Activated naive CD8-positive, alpha-beta T cell treated with anti-CD3 and anti-CD28 coated beads for 36 hours (primary cell): Measurements from ENCODE around the gene MRPS30. TPM values are rescaled to one million over a fixed set of nuclear protein-coding genes. Genes with fewer than 3 reads are reported as not detected.
"Not testable (repeated sequence)": the region's sequence is repeated elsewhere in the genome, so short reads cannot be mapped to it uniquely, and the experiment has no call there.

ENCODE experiments used
- DNase-seq: peaks from one replicate; pipeline ENCODE4 v3.0.0; 2021
- H3K27ac Mint-ChIP-seq: one replicate; pipeline ENCODE4 v1.8.0; 2022; ENCODE audit warnings: mild to moderate bottlenecking, moderate library complexity, mixed read lengths
- H3K27me3 Mint-ChIP-seq: one replicate; pipeline ENCODE4 v1.8.0; 2022; ENCODE audit warnings: mild to moderate bottlenecking, mixed read lengths
- H3K36me3 Mint-ChIP-seq: one replicate; pipeline ENCODE4 v1.8.0; 2021; ENCODE audit warnings: mild to moderate bottlenecking, mixed read lengths
- H3K4me1 Mint-ChIP-seq: one replicate; pipeline ENCODE4 v1.8.0; 2021; ENCODE audit warnings: mixed read lengths
- H3K4me3 Mint-ChIP-seq: one replicate; pipeline ENCODE4 v1.8.0; 2022; ENCODE audit warnings: mild to moderate bottlenecking, moderate library complexity, mixed read lengths
- H3K9me3 Mint-ChIP-seq: one replicate; pipeline ENCODE4 v1.8.0; 2022; ENCODE audit warnings: mixed read lengths
- total RNA-seq, 2 experiments: library from RNA; stranded (reverse); gene quantifications; one replicate each; pipeline ENCODE4 v1.2.3, GENCODE V29; 2021

Gene MRPS30
- total RNA-seq, 2 experiments from 2014 or later: 72.3 to 76.1 TPM

DNA sequence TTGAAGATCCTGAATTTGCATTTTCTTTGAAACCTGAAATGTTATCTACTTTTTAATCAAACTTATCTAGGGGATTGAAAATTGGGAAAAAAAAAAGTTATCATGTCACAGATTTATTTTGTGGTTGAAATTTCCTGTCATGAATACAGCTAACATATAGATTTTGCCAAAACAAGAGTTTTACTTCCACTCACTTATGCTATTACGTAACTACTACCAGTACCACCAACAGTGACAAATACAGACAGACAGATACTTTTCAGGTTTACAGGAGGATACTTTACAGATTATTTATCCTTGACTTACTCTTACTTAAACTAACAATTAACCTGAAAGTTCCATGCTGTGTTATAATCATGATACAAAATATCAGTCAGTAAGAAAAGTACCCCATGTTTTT lies 6.8 kb upstream of the MRPS30 start:
- Mint-ChIP-seq H3K27ac (no peak overlapping the region), H3K4me3 (no peak overlapping the region), H3K27me3 (peaks cover 14% of the 10 kb centered on the region), H3K4me1 (peaks cover 2% of the 10 kb centered on the region), H3K36me3 (peaks cover 1% of the 10 kb centered on the region), H3K9me3 (peaks cover 3% of the 10 kb centered on the region)
- no peak for DNase-seq

- H3K27me3 Mint-ChIP-seq: peaks cover 7% of the 10 kb centered on the region
- H3K36me3 Mint-ChIP-seq: peaks cover 18% of the 10 kb centered on the region
- no peak for DNase-seq
- H3K4me1 Mint-ChIP-seq: peaks cover 18% of the 10 kb centered on the region
- H3K9me3 Mint-ChIP-seq: no peaks in the 10 kb centered on the region
- no peak overlapping the region for H3K27ac Mint-ChIP-seq
- H3K4me3 Mint-ChIP-seq: no peak overlapping the region
Measured at GRCh38 chr5:44806608-44807007, 2.1 kb upstream of the MRPS30 start.

DNA sequence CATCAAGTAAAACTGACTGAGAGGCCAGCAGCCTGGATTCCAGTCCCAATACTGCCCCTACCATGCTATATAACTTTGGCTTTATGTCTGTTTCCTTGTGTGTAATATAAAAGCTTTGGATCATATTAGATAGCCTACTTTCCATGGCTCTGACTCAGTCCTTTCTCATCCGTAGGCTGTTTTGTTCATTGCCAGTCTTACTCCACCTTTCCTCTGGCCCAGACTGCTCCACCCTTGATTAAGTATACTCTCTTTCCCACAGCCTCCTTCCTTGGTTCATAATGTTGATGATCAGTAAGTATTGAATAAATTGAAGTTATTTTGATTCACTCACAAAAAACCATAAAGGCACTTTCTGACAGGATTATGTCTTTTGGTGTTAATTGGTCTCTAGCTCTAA lies 1.5 kb upstream of the MRPS30 start:
- H3K36me3 Mint-ChIP-seq: peaks cover 19% of the 10 kb centered on the region
- no peak for DNase-seq
- H3K4me1 Mint-ChIP-seq: peaks cover 22% of the 10 kb centered on the region
- H3K4me3 Mint-ChIP-seq: no peak overlapping the region
- peaks cover 4% of the 10 kb centered on the region for H3K27me3 Mint-ChIP-seq
- H3K27ac Mint-ChIP-seq: no peak overlapping the region
- H3K9me3 Mint-ChIP-seq: no peaks in the 10 kb centered on the region

DNA sequence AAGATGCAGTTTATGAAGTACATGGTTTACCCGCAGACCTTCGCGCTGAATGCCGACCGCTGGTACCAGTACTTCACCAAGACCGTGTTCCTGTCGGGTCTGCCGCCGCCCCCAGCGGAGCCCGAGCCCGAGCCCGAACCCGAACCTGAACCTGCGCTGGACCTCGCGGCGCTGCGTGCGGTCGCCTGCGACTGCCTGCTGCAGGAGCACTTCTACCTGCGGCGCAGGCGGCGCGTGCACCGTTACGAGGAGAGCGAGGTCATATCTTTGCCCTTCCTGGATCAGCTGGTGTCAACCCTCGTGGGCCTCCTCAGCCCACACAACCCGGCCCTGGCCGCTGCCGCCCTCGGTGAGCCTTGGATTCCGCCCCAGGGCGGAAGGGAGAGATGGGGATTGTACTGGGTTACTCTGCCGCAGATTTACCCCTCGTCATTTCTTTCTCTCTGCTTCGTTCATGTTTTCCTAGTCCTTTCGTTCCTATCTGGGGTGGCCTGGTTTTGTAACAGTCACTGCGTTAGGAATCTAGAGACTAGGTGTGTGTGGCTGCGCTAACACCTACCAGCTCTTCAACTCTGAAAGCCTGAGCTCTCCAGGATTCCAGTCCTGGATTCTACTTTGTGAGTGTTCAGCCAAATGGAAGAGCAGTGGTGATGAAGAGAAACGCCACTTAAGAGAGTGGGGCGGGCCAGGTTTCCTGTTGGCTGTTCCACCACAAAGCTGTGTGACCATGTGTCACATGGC lies 638 bp downstream of the MRPS30 start:
- Mint-ChIP-seq H3K36me3 (peaks cover 20% of the 10 kb centered on the region), H3K27me3 (no peaks in the 10 kb centered on the region), H3K9me3 (no peaks in the 10 kb centered on the region), H3K4me1 (peaks cover 26% of the 10 kb centered on the region), H3K4me3 (peak overlapping the region; percentile 97), H3K27ac (peak overlapping the region; percentile 98)
- DNase-seq: peak; percentile 54

DNA sequence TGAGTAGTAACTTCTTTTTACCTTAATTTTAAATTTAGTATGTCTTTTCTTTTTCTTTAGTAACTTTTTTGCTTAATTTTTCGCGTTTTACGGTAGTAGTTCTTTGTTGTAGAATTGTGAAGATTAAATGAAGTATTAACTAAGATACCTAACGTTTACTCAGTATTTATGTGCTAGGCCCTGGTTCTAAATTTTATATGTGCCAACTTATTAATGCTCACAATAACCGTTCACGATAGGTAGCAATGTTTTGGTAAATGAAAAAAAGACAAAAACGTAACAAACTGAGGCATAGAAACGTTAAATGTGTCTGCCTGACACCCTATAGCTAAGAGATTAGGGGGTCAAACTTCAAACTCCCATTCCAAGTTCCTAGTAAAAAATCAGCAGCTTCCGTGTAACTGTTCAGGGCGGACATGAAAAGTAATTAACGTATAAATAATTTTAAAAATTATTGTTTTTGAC lies 1.2 kb downstream of the MRPS30 start:
- no peaks in the 10 kb centered on the region for H3K9me3 Mint-ChIP-seq
- peaks cover 29% of the 10 kb centered on the region for H3K4me1 Mint-ChIP-seq
- H3K27me3 Mint-ChIP-seq: no peaks in the 10 kb centered on the region
- no peak for DNase-seq
- H3K36me3 Mint-ChIP-seq: peaks cover 25% of the 10 kb centered on the region
- H3K27ac Mint-ChIP-seq: peak overlapping the region; percentile 98
- H3K4me3 Mint-ChIP-seq: peak overlapping the region; percentile 97

DNA sequence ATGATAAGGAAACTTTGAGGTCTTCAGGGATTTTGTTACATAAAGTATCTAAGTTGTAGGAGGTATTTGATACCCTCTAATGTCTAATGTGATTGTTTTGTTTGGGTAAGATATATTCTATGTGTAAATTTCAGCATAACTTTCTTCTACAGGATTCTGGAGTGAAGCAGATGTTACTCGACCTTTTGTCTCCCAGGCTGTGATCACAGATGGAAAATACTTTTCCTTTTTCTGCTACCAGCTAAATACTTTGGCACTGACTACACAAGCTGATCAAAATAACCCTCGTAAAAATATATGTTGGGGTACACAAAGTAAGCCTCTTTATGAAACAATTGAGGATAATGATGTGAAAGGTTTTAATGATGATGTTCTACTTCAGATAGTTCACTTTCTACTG lies 6.0 kb downstream of the MRPS30 start:
- Mint-ChIP-seq H3K36me3 (peaks cover 27% of the 10 kb centered on the region), H3K9me3 (no peaks in the 10 kb centered on the region), H3K4me3 (no peak overlapping the region), H3K27ac (no peak overlapping the region), H3K27me3 (no peaks in the 10 kb centered on the region), H3K4me1 (peaks cover 27% of the 10 kb centered on the region)
- DNase-seq: no peak

DNA sequence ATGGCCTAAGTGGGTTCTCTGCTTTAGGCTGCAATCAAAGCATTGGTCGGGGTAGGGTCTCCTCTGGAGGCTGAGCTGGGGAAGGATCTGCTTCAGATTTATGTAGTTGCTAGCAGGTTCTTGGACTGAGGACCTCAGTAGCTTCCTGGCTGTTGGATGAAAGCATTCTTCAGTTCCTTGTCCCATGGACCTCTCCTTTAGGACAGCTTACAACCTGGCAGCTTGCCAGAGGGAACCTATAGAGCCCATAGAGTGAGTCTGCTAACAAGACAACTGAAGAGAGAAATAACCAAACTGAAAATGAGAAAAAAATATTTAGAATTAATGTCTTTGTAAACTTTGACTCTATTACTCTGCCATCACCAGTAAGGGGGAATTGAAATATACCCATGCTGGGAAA lies 12.4 kb downstream of the MRPS30 start:
- no peak overlapping the region for H3K27ac Mint-ChIP-seq

DNA sequence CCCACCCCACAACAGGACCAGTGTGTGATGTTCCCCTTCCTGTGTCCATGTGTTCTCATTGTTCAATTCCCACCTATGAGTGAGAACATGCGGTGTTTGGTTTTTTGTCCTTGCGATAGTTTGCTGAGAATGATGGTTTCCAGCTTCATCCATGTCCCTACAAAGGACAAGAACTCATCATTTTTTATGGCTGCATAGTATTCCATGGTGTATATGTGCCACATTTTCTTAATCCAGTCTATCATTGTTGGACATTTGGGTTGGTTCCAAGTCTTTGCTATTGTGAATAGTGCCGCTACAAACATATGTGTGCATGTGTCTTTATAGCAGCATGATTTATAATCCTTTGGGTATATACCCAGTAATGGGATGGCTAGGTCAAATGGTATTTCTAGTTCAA lies 15.9 kb downstream of the MRPS30 start:
- not testable (repeated sequence) for H3K27ac Mint-ChIP-seq, DNase-seq, H3K9me3 Mint-ChIP-seq, H3K4me1 Mint-ChIP-seq, H3K27me3 Mint-ChIP-seq, H3K4me3 Mint-ChIP-seq
- H3K36me3 Mint-ChIP-seq: peaks cover 62% of the 10 kb centered on the region

More for the DNA sequence above, 12.4 kb downstream of the MRPS30 start:
- Mint-ChIP-seq H3K4me3 (no peak overlapping the region), H3K36me3 (peaks cover 45% of the 10 kb centered on the region), H3K9me3 (no peaks in the 10 kb centered on the region), H3K27me3 (no peaks in the 10 kb centered on the region), H3K4me1 (peaks cover 6% of the 10 kb centered on the region)
- DNase-seq: no peak

GRCh38 chr5:44827681-44828080 lies 18.9 kb downstream of the MRPS30 start:
- no peak overlapping the region for H3K4me3 Mint-ChIP-seq
- no peaks in the 10 kb centered on the region for H3K9me3 Mint-ChIP-seq
- H3K4me1 Mint-ChIP-seq: peaks cover 4% of the 10 kb centered on the region
- H3K36me3 Mint-ChIP-seq: peaks cover 60% of the 10 kb centered on the region
- H3K27ac Mint-ChIP-seq: no peak overlapping the region
- no peak for DNase-seq
- H3K27me3 Mint-ChIP-seq: no peaks in the 10 kb centered on the region

DNA sequence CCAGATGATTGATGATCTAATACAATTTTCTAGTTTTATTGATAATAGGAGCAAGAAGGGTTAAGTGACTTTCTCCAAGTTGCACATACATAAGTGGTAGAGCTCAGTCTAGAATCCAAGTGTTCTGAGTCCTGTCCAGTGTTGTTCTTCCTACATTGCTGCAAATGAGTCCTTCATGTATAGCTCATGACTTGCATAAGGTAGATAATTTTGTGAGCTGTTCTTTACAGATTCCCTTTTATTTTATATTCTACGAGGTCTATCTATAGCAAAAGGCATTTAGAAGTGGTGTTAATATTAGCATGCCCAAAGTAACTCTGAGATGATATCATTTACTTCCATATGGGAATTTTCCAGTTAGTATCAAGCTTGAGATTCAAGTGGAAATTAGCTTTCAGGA lies 20.0 kb downstream of the MRPS30 start:
- Mint-ChIP-seq H3K4me1 (peaks cover 4% of the 10 kb centered on the region), H3K27ac (no peak overlapping the region), H3K4me3 (no peak overlapping the region)

GRCh38 chr5:44830951-44831350 lies 22.2 kb downstream of the MRPS30 start:
- Mint-ChIP-seq H3K36me3 (peaks cover 50% of the 10 kb centered on the region), H3K9me3 (no peaks in the 10 kb centered on the region), H3K4me1 (peaks cover 4% of the 10 kb centered on the region), H3K27ac (no peak overlapping the region), H3K4me3 (no peak overlapping the region), H3K27me3 (no peaks in the 10 kb centered on the region)
- no peak for DNase-seq

More for the DNA sequence above, 20.0 kb downstream of the MRPS30 start:
- Mint-ChIP-seq H3K9me3 (no peaks in the 10 kb centered on the region), H3K36me3 (peaks cover 62% of the 10 kb centered on the region), H3K27me3 (no peaks in the 10 kb centered on the region)
- DNase-seq: no peak

DNA sequence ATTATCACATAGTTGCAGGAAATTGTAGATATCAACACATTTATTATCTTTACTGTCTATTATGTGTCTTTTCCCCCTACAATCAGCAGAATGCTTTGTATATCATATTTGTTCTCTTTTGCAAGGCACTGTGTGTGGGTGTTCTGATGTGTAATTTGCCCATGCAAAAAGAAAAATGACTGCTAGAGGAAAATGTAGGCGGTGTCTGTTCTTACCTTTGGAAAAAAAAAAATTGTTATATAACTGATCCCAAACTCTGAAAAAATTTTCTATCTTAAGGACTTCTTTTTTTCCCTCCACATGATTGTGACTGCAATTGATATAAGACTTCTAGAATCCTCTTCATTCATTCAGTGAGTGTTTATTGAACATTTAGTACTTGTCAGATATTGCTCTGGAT lies 24.5 kb downstream of the MRPS30 start:
- no peaks in the 10 kb centered on the region for H3K27me3 Mint-ChIP-seq
- no peaks in the 10 kb centered on the region for H3K4me1 Mint-ChIP-seq
- no peak overlapping the region for H3K27ac Mint-ChIP-seq
- H3K4me3 Mint-ChIP-seq: no peak overlapping the region
- DNase-seq: no peak
- H3K36me3 Mint-ChIP-seq: peaks cover 36% of the 10 kb centered on the region
- peaks cover 5% of the 10 kb centered on the region for H3K9me3 Mint-ChIP-seq

- Mint-ChIP-seq H3K4me1 (no peaks in the 10 kb centered on the region), H3K9me3 (peaks cover 12% of the 10 kb centered on the region), H3K36me3 (peaks cover 34% of the 10 kb centered on the region), H3K27me3 (no peaks in the 10 kb centered on the region), H3K4me3 (no peak overlapping the region), H3K27ac (no peak overlapping the region)
- no peak for DNase-seq
Measured at GRCh38 chr5:44835693-44836092, 26.9 kb downstream of the MRPS30 start.

DNA sequence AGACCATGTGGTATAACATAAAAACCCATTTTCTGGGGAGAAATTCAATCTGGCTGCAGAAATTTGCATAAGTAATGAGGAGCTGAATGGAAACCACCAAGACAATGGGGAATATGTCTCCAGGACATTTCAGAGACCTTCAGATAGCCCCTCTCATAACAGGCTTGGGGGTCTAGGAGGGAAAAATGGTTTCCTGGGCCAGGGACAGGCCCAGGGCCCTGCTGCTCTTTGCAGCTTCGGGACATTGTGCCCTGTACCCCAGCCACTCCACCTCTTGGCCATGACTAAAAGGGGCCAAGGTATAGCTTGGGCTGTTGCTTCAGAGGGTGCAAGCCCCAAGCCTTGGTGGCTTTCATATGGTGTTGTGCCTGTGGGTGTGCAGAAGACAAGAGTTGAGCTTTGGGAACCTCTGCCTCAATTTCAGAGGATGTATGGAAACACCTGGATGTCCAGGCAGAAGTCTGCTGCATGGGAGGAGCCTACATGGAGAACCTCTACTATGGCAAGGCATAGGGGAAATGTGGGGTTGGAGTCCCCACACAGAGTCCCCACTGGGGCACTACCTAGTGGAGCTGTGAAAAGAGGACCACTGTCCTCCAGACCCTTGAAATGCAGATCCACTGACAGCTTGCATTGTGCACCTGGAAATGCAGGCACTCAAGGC lies 30.4 kb downstream of the MRPS30 start:
- H3K27me3 Mint-ChIP-seq: no peaks in the 10 kb centered on the region
- no peak for DNase-seq
- no peak overlapping the region for H3K27ac Mint-ChIP-seq

DNA sequence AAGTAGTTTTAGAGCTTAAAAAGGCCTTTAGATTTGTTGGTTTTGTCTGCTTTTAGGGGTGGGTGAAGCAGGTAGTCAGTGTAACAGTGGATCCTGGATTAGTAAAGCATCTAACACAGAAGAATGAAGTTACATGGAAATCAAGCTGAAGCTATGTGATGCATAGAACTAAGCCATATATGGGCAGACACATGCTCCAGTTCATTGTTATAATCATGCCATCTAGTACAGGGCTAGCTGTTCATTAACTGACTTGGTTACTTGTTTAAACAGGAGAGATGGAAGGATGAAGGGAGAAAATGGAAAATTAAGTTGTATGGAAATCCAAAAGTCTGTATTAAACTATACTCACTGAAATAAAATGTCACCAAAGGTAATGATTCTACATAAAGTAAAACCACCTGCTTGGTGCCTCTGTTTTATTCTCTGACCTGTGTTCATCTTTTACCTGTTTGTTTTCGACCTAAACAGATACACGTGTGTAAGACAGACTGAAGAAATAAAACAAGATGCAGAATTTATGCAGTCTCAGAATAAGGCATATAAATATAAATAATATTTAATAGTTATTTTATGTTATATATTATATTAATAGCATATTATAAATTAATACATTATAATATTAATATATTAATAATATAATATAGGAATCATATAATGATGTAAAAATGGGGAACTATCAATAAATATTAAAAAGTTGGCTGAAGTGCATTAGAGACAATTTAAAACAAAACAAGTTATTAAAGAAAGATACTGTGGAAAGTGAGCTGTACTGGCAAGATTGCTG lies 33.9 kb downstream of the MRPS30 start:
- H3K36me3 Mint-ChIP-seq: peaks cover 14% of the 10 kb centered on the region
- no peak overlapping the region for H3K4me3 Mint-ChIP-seq
- H3K9me3 Mint-ChIP-seq: peaks cover 12% of the 10 kb centered on the region
- DNase-seq: no peak
- H3K4me1 Mint-ChIP-seq: no peaks in the 10 kb centered on the region
- H3K27me3 Mint-ChIP-seq: no peaks in the 10 kb centered on the region
- H3K27ac Mint-ChIP-seq: no peak overlapping the region

More for the DNA sequence above, 30.4 kb downstream of the MRPS30 start:
- Mint-ChIP-seq H3K4me3 (no peak overlapping the region), H3K9me3 (peaks cover 12% of the 10 kb centered on the region), H3K36me3 (peaks cover 21% of the 10 kb centered on the region), H3K4me1 (no peaks in the 10 kb centered on the region)
